Ovary (tissue), 9 donors: ENCODE results near the gene CEP89. TPM values are rescaled to one million over a fixed set of nuclear protein-coding genes. Genes with fewer than 3 reads are reported as not detected.

Experiments used
- DNase-seq, 5 donors: peaks; one replicate each; pipeline ENCODE4 v3.0.0-alpha.2; 2019 to 2020
- H3K27ac ChIP-seq, 2 donors: fragments of 200-600 bp; one replicate each; pipeline versions ENCODE4 v1.5.1 to v1.8.0; 2019 to 2022
- H3K27me3 ChIP-seq: fragments of 200-600 bp; one replicate; pipeline ENCODE4 v1.8.0; 2022
- H3K36me3 ChIP-seq: fragments of 200-600 bp; sonication (generic); one replicate; pipeline ENCODE4 v1.5.1; 2019
- H3K4me1 ChIP-seq: one replicate; pipeline ENCODE4 v1.8.1; 2013; ENCODE audit warnings: mild to moderate bottlenecking, moderate library complexity; ENCODE audit not compliant: insufficient read depth
- H3K4me3 ChIP-seq: fragments of 200-600 bp; sonication (generic); one replicate; pipeline ENCODE4 v1.5.1; 2017
- H3K9me3 ChIP-seq, 2 donors: fragments of 200-600 bp in 1 of 2; sonication (generic) in 1 of 2; one replicate each; pipeline versions ENCODE4 v1.5.1 to v1.8.1; 2013 to 2019; ENCODE audit warnings: mild to moderate bottlenecking in 1 of 2, moderate library complexity in 1 of 2
- CTCF ChIP-seq, 3 donors: fragments of 450-650 bp in 2 of 3; fragments of 200-600 bp in 1 of 3; IDR thresholded peaks; one replicate each; pipeline versions ENCODE4 v1.5.1 to v1.8.0; 2016 to 2022; ENCODE audit warnings: antibody characterized with exemption in 3 of 3, mild to moderate bottlenecking in 1 of 3
- EP300 ChIP-seq: sonication (generic); formaldehyde crosslinking; IDR thresholded peaks from one replicate; pipeline ENCODE4 v1.6.1; 2017; ENCODE audit warnings: antibody characterized with exemption
- POLR2A ChIP-seq: fragments of 450-650 bp; IDR thresholded peaks from one replicate; pipeline ENCODE4 v1.6.1; 2017; ENCODE audit warnings: antibody characterized with exemption, mild to moderate bottlenecking, moderate library complexity
- WGBS, 3 donors: extraction: QIAGEN DNeasy Blood & Tissue Kit in 1 of 3; methylation state at CpG; one replicate each; pipeline versions ENCODE4 v1.1.5 to v1.1.7; 2013 to 2017; 5-methylcytosine and 5-hydroxymethylcytosine counted together
- intact Hi-C, 4 donors: fragments of 100-400 bp; cut with DNase I; formaldehyde crosslinking; loops; one replicate each; pipeline versions ENCODE4 v1.11.0 to v1.15.1; 2022 to 2023
- polyA plus RNA-seq, 2 donors: library from polyadenylated mRNA; stranded (reverse); fragments of 200-250 nt in 1 of 2; fragments of 350-450 nt in 1 of 2; fragmentation: Illumina TruSeq in 1 of 2; extraction: RNeasy Lipid Tissue Mini Kit (QIAGEN cat#74804) in 1 of 2; gene quantifications; one replicate each; pipeline ENCODE4 v1.2.3, GENCODE V29; 2013 to 2014
- total RNA-seq, 7 donors: library from RNA; depleted of rRNA in 2 of 7; stranded (reverse); fragments of >200 nt in 2 of 7; fragmentation: NEBNext Ultra II Directional in 3 of 7; extraction: Animal tissue kit (Norgen Biotek cat#: 25700) in 3 of 7; gene quantifications; one replicate each; pipeline versions ENCODE4 v1.1.0 to v1.2.4, GENCODE V29; 2016 to 2023
- donor health status: DM: no; HTN: no; CAD: no; lungs with moderate emphysema.
- donor health status: DM: no; HTN: no; CAD: no.
- donor health status: Bipolar disorder and iron deficiency.
- donor health status: DM: yes; HTN: yes; CAD: no.
- donor health status: DM: no; HTN: no; CAD: no.
- donor health status: DM: yes; HTN: yes; CAD: no.

The CEP89 gene
- total and polyA plus RNA-seq, 9 donors: 13.0 to 28.3 (median 23.1) TPM

- intact Hi-C loops: no loop called here
- H3K27ac ChIP-seq: no peak overlapping the region
- TF ChIP-seq CTCF (IDR thresholded peaks at IDR 0.05): no peak
- TF ChIP-seq POLR2A: no peak
- TF ChIP-seq EP300: no peak
- no peak overlapping the region for H3K4me3 ChIP-seq
- no peaks in the 10 kb centered on the region for H3K36me3 ChIP-seq
- no peaks in the 10 kb centered on the region for H3K27me3 ChIP-seq
- no peaks in the 10 kb centered on the region for H3K9me3 ChIP-seq
- H3K4me1 ChIP-seq: no peaks in the 10 kb centered on the region
- DNase-seq: no peak
- 86 to 92% (median 86%) methylated on average over 8 of the region's 8 CpGs for WGBS, 3 donors
These were observed 92.0 kb downstream of the CEP89 start for GRCh38 chr19:32879741-32880140.

DNA sequence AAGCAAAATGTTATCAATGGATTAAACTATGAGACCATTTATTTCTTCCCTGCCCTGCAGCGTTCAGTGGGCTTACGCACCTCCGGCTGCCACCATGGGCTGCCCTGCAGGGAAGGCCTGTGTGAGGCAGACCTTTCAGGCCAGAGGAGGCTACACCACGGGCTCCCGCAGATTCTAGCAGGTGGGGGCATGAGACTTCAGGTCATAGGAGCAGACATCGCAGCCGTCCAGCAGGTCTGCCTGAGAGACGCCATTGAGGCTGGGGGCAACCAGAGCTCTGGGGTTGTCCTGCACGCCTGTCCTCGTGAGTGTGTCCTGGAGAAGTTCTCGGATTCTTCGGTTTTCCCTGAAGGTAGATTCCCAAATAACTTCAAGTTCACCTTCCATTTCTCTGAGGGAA, 92.8 kb downstream of the CEP89 start:
- WGBS, 3 donors: 95 to 96% (median 96%) methylated on average over 12 of the region's 12 CpGs
- no peaks in the 10 kb centered on the region for H3K9me3 ChIP-seq
- TF ChIP-seq EP300 (no peak), CTCF (IDR thresholded peaks at IDR 0.05) (no peak), POLR2A (no peak)
- DNase-seq: no peak
- no peaks in the 10 kb centered on the region for H3K4me1 ChIP-seq
- no peaks in the 10 kb centered on the region for H3K27me3 ChIP-seq
- H3K27ac ChIP-seq: no peak overlapping the region
- no peaks in the 10 kb centered on the region for H3K36me3 ChIP-seq
- intact Hi-C loops: no loop called here
- no peak overlapping the region for H3K4me3 ChIP-seq

DNA sequence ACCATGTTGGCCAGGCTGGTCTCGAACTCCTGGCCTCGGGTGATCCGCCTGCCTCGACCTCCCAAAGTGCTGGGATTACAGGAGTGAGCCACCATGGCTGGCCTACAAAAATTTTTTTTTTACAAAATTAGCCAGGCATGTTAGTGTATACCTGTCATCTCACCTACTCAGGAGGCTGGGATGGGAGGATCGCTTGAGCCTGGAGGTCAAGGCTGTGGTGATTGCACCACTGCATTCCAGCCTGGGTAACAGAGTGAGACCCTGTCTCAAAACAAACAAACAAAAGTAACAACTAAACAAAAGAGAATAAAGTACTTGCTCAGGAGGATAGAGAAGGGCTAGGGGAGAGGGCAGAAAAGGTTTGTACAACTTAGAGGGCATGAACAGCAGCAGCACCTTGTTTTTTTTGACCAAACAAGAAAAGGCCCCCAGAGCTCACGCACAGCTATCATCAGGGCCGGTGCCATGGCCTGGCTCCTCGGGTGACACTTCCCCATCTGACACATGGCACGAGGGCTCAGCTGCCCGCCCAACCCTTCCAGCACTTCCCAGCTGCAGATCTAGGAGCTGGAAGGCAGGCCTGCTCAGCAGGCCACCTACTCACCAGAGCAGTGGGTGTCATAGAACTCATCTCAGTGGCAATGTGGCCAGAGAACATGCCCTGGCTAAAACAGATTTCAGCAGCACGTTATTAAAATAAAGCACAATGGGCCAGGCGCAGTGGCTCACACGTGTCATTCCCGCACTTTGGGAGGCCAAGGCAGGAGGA, 93.6 kb downstream of the CEP89 start:
- intact Hi-C loops: no loop called here
- Histone ChIP-seq H3K4me3 (no peak overlapping the region), H3K4me1 (no peaks in the 10 kb centered on the region), H3K27me3 (no peaks in the 10 kb centered on the region), H3K9me3 (no peaks in the 10 kb centered on the region), H3K36me3 (no peaks in the 10 kb centered on the region), H3K27ac (no peak overlapping the region)
- WGBS, 3 donors: 90 to 93% (median 92%) methylated on average over 14 of the region's 14 CpGs
- DNase-seq: no peak
- TF ChIP-seq POLR2A (no peak), CTCF (IDR thresholded peaks at IDR 0.05) (no peak), EP300 (no peak)

DNA sequence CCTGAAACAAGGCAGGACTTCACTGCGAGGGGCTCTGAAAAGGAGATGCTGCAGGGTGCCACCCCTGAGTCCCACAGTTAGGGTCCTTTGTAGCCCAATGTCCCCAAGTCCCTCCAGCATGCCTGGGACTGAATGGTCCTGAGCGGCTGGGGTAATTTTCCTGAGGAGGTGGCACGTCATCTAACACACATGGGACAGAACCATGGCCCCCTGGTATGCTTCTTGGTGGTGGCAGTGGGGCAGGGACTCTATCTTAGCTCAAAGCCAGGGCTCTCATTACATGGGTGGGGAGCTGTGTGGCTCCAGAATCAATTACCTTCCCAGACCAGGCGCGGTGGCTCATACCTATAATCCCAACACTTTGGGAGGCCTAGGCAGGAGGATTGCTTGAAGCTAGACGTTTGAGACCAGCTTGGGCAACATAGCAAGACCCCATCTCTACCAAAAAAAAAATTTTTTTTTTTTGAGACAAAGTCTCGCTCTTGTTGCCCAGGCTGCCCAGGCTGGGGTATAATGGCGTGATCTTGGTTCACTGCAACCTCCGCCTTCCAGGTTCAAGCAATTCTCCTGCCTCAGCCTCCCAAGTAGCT, 94.3 kb downstream of the CEP89 start:
- H3K27ac ChIP-seq: no peak overlapping the region
- intact Hi-C loops: no loop called here
- H3K36me3 ChIP-seq: no peaks in the 10 kb centered on the region
- no peak for TF ChIP-seq EP300
- TF ChIP-seq CTCF (IDR thresholded peaks at IDR 0.05): no peak
- no peak for TF ChIP-seq POLR2A
- DNase-seq: no peak
- H3K4me1 ChIP-seq: no peaks in the 10 kb centered on the region
- 93 to 96% (median 95%) methylated on average over 9 of the region's 9 CpGs for WGBS, 3 donors
- no peaks in the 10 kb centered on the region for H3K27me3 ChIP-seq
- H3K4me3 ChIP-seq: no peak overlapping the region
- H3K9me3 ChIP-seq: no peaks in the 10 kb centered on the region
